ENCODE data around the gene ELMO1. TPM values are rescaled to one million over a fixed set of nuclear protein-coding genes. Genes with fewer than 3 reads are reported as not detected.

ELMO1 gene
- total RNA-seq, 2 experiments from 2014 or later: 72.8 to 75.3 TPM

DNA sequence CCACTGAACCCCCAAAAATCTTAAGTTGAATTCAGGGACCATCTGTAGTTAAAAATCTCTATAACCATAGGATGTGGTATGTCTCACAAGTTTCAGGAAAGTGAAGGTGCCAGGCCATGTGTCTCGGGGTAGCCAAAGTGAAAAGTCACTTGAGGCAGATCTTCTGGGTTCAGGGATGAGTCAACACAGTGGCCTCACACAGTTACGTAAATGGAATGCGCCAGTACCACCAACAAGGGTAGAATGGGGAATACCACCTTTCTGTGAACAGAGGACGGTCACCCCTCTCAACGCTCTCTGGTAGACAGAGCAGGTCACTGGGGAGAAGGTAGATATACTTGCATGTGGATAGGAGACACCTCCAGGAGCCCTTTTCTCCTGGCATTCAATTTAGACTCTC lies 71.4 kb downstream of the ELMO1 start:
- peaks cover 37% of the 10 kb centered on the region for H3K4me1 Mint-ChIP-seq (ENCODE audit: low read depth)
- peaks cover 14% of the 10 kb centered on the region for H3K9me3 Mint-ChIP-seq
- POLR2A ChIA-PET: interaction anchor here (1.4 kb wide), 1 partner anchor 8 kb away, joined by 3 read pairs; no protein-coding TSS in a partner anchor
- H3K36me3 Mint-ChIP-seq (ENCODE audit: low read depth): peaks cover 29% of the 10 kb centered on the region
- peak overlapping the region; percentile 82 for H3K27ac Mint-ChIP-seq
- intact Hi-C loops (cut with micrococcal nuclease): no loop called here
- H3K4me3 Mint-ChIP-seq: no peak overlapping the region
- H3K27me3 Mint-ChIP-seq: no peaks in the 10 kb centered on the region
- DNase-seq: peak; percentile 68
- TF ChIP-seq, protein P1, sequence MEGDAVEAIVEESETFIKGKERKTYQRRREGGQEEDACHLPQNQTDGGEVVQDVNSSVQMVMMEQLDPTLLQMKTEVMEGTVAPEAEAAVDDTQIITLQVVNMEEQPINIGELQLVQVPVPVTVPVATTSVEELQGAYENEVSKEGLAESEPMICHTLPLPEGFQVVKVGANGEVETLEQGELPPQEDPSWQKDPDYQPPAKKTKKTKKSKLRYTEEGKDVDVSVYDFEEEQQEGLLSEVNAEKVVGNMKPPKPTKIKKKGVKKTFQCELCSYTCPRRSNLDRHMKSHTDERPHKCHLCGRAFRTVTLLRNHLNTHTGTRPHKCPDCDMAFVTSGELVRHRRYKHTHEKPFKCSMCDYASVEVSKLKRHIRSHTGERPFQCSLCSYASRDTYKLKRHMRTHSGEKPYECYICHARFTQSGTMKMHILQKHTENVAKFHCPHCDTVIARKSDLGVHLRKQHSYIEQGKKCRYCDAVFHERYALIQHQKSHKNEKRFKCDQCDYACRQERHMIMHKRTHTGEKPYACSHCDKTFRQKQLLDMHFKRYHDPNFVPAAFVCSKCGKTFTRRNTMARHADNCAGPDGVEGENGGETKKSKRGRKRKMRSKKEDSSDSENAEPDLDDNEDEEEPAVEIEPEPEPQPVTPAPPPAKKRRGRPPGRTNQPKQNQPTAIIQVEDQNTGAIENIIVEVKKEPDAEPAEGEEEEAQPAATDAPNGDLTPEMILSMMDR (IDR thresholded peaks at IDR 0.05): no peak
- CTCF ChIA-PET: no interaction called here
- ATAC-seq: peak; percentile 85

DNA sequence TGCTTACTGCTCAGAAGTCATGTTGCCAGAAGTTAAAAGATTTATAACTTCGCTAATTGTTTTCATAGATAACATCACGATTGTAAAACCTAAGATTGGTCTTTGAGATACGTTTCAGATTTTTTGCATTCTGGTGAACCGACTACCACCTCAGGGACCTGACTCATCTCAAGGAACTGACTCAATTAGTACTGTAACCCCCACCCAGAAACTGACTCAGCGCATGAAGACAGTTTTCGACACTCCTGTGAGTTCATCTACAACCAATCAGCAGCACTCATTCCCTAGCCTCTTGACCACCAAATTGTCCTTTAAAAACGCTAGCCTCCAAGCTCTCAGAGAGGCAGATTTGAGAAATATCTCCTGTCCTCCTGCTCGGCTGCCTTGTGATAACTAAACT lies 72.3 kb downstream of the ELMO1 start:
- Mint-ChIP-seq H3K4me3 (no peak overlapping the region), H3K27ac (peak overlapping the region; percentile 41), H3K36me3 (ENCODE audit: low read depth) (peaks cover 29% of the 10 kb centered on the region), H3K27me3 (no peaks in the 10 kb centered on the region), H3K4me1 (ENCODE audit: low read depth) (peaks cover 45% of the 10 kb centered on the region), H3K9me3 (peaks cover 14% of the 10 kb centered on the region)
- peak; percentile 58 for DNase-seq
- intact Hi-C loops (cut with micrococcal nuclease): no loop called here
- peak; percentile 63 for ATAC-seq
- POLR2A ChIA-PET: interaction anchor here (1.4 kb wide), 1 partner anchor 9 kb away, joined by 3 read pairs; no protein-coding TSS in a partner anchor
- TF ChIP-seq, protein P1 (IDR thresholded peaks at IDR 0.05): no peak
- CTCF ChIA-PET: no interaction called here

DNA sequence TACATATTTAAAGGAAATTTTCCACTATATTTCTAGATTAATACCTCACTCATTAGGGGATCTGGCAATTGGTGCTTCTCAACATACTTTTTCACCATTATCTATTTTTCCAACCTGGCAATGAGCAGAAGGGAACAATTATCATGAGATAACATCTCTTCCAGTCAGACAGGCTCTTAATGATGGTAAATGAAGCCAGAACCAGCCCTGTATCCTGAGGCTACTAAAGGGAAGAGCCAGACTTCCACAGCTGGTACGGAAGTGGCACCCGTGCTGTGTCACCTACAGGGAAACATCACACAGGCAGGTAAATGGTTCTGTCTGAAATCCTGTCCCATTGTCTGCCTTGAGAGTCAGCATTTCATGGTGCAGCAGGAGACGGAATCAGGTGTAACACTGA lies 75.9 kb downstream of the ELMO1 start:
- H3K27me3 Mint-ChIP-seq: no peaks in the 10 kb centered on the region
- H3K9me3 Mint-ChIP-seq: peaks cover 10% of the 10 kb centered on the region
- H3K27ac Mint-ChIP-seq: no peak overlapping the region
- intact Hi-C loops (cut with micrococcal nuclease): no loop called here
- POLR2A ChIA-PET: no interaction called here
- no peak overlapping the region for H3K4me3 Mint-ChIP-seq
- H3K36me3 Mint-ChIP-seq (ENCODE audit: low read depth): peaks cover 14% of the 10 kb centered on the region
- TF ChIP-seq, protein P1 (IDR thresholded peaks at IDR 0.05): no peak
- no peak for ATAC-seq
- DNase-seq: no peak
- CTCF ChIA-PET: no interaction called here
- peaks cover 49% of the 10 kb centered on the region for H3K4me1 Mint-ChIP-seq (ENCODE audit: low read depth)

DNA sequence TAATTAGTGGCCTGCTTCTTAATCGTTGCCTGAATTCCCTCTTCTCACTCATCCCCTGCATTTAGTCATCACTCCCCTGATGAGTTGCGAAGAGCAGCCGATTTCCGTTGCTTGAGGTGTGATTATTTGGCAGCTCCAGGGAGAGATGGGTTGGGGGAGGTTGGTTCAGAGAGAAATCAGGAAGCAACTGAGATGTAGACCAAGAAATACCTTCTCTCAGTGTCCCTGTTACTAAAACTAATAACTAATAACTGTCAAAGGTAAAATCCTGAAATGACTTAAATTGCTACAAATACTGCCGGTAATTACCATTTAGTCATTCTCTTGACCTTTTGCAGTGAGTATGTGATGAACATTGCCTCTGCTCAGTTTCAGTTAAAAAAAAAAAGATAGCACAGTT lies 76.9 kb downstream of the ELMO1 start:
- intact Hi-C loops (cut with micrococcal nuclease): no loop called here
- peaks cover 49% of the 10 kb centered on the region for H3K4me1 Mint-ChIP-seq (ENCODE audit: low read depth)
- DNase-seq (no peak), ATAC-seq (peak; percentile 69)
- ChIA-PET POLR2A (no interaction called here), CTCF (no interaction called here)
- no peak overlapping the region for H3K4me3 Mint-ChIP-seq
- H3K36me3 Mint-ChIP-seq (ENCODE audit: low read depth): peaks cover 13% of the 10 kb centered on the region
- TF ChIP-seq, protein P1 (IDR thresholded peaks at IDR 0.05): no peak
- peak overlapping the region; percentile 23 for H3K27ac Mint-ChIP-seq
- H3K9me3 Mint-ChIP-seq: peaks cover 9% of the 10 kb centered on the region
- H3K27me3 Mint-ChIP-seq: no peaks in the 10 kb centered on the region

DNA sequence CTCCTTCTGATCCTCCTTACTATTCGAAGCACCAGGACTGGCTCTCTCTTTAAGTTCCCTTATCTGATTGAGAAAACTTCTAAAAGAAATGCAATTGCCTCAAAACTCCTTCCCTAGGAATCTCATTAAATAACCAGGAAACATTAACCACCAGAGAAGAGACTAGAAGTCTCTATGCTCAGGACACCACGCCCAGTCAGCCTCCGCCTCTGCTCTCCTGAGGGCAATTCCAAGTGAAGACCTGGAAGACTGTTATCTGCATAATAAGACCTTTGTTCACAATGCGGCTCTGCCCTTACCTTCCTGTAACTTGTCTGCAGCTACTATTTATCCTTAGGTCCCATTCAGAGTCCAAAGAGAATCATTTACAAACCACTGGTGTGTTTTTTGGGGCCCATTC lies 78.8 kb downstream of the ELMO1 start:
- Mint-ChIP-seq H3K4me3 (no peak overlapping the region), H3K27me3 (no peaks in the 10 kb centered on the region), H3K4me1 (ENCODE audit: low read depth) (peaks cover 55% of the 10 kb centered on the region), H3K27ac (no peak overlapping the region), H3K36me3 (ENCODE audit: low read depth) (peaks cover 5% of the 10 kb centered on the region), H3K9me3 (peaks cover 4% of the 10 kb centered on the region)
- ChIA-PET POLR2A (interaction anchor here (0.6 kb wide), 1 partner anchor 52 kb away, joined by 3 read pairs; no protein-coding TSS in a partner anchor), CTCF (interaction anchor here (0.6 to 1.6 kb wide), 2 partner anchors 28 to 74 kb away, joined by 3 read pairs; no protein-coding TSS in a partner anchor)
- ATAC-seq (no peak), DNase-seq (no peak)
- intact Hi-C loops (cut with micrococcal nuclease): loop anchor here (5.0 kb wide), 1 partner anchor 77 kb away; the partner anchor contains the start of gene ELMO1
- TF ChIP-seq, protein P1 (IDR thresholded peaks at IDR 0.05): no peak
